Thyroid gland (tissue), 4 donors: ENCODE data around the gene SETBP1. TPM values are rescaled to one million over a fixed set of nuclear protein-coding genes. Genes with fewer than 3 reads are reported as not detected.

Experiments
- DNase-seq, 2 donors: peaks; one replicate each; pipeline ENCODE4 v3.0.0-alpha.2; 2019
- H3K27ac ChIP-seq, 3 donors: fragments of 200-600 bp; sonication (generic); 1 replicate in 2 of 3; 2 replicates in 1 of 3; pipeline ENCODE4 v1.5.1; 2016 to 2019; ENCODE audit warnings: mild to moderate bottlenecking in 1 of 3, moderate library complexity in 1 of 3
- H3K27me3 ChIP-seq: fragments of 200-600 bp; sonication (generic); one replicate; pipeline ENCODE4 v1.5.1; 2019
- H3K36me3 ChIP-seq, 2 donors: fragments of 200-600 bp; sonication (generic); one replicate each; pipeline ENCODE4 v1.5.1; 2016 to 2019
- H3K4me1 ChIP-seq, 2 donors: fragments of 200-600 bp; sonication (generic); one replicate each; pipeline ENCODE4 v1.5.1; 2017 to 2019
- H3K4me3 ChIP-seq, 3 donors: fragments of 200-600 bp; sonication (generic); replicated peaks in 1 of 3; 1 replicate in 2 of 3; 2 replicates in 1 of 3; pipeline ENCODE4 v1.5.1; 2016; ENCODE audit warnings: mild to moderate bottlenecking in 1 of 3
- H3K9me3 ChIP-seq: fragments of 200-600 bp; sonication (generic); one replicate; pipeline ENCODE4 v1.5.1; 2017
- POLR2A ChIP-seq, 2 donors: fragments of 450-650 bp; IDR thresholded peaks; one replicate each; pipeline ENCODE4 v1.6.1; 2017; ENCODE audit warnings: antibody characterized with exemption in 2 of 2, mild to moderate bottlenecking in 2 of 2, moderate library complexity in 1 of 2
- WGBS, 2 donors: methylation state at CpG; one replicate each; pipeline ENCODE4 v1.1.5; 2017; 5-methylcytosine and 5-hydroxymethylcytosine counted together
- intact Hi-C: fragments of 100-400 bp; cut with DNase I; formaldehyde crosslinking; loops from one replicate; pipeline ENCODE4 v1.15.1; 2023
- total RNA-seq, 4 donors: library from RNA; depleted of rRNA; stranded (reverse); fragments of >200 nt; gene quantifications; one replicate each; pipeline ENCODE4 v1.2.3, GENCODE V29; 2016
- TF ChIP-seq, protein P1 (sequence below), 6 experiments: fragments of 200-600 bp in 3 of 6; fragments of 450-650 bp in 3 of 6; sonication (generic) in 3 of 6; IDR thresholded peaks; one replicate each; pipeline ENCODE4 v1.5.1; 2016 to 2019; ENCODE audit warnings: antibody characterized with exemption in 6 of 6, mild to moderate bottlenecking in 2 of 6, inconsistent platforms in 1 of 6, moderate library complexity in 1 of 6

The SETBP1 gene
- total RNA-seq, 4 donors from 2014 or later: 32.1 to 72.0 (median 42.0) TPM

- intact Hi-C loops: no loop called here
- Histone ChIP-seq H3K36me3 (no peaks in the 10 kb centered on the region), H3K9me3 (no peaks in the 10 kb centered on the region), H3K4me1 (no peaks in the 10 kb centered on the region), H3K27ac (no peak overlapping the region), H3K27me3 (no peaks in the 10 kb centered on the region), H3K4me3 (no peak overlapping the region)
- no peak for DNase-seq
- WGBS, 2 donors: 71% methylated on average over 1 of the region's 1 CpG
- TF ChIP-seq, protein P1, sequence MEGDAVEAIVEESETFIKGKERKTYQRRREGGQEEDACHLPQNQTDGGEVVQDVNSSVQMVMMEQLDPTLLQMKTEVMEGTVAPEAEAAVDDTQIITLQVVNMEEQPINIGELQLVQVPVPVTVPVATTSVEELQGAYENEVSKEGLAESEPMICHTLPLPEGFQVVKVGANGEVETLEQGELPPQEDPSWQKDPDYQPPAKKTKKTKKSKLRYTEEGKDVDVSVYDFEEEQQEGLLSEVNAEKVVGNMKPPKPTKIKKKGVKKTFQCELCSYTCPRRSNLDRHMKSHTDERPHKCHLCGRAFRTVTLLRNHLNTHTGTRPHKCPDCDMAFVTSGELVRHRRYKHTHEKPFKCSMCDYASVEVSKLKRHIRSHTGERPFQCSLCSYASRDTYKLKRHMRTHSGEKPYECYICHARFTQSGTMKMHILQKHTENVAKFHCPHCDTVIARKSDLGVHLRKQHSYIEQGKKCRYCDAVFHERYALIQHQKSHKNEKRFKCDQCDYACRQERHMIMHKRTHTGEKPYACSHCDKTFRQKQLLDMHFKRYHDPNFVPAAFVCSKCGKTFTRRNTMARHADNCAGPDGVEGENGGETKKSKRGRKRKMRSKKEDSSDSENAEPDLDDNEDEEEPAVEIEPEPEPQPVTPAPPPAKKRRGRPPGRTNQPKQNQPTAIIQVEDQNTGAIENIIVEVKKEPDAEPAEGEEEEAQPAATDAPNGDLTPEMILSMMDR (IDR thresholded peaks at IDR 0.05): no peak
- TF ChIP-seq POLR2A (IDR thresholded peaks at IDR 0.05): no peak
Measured at GRCh38 chr18:44876024-44876423, 195.3 kb downstream of the SETBP1 start.

- Histone ChIP-seq H3K9me3 (no peaks in the 10 kb centered on the region), H3K36me3 (no peaks in the 10 kb centered on the region), H3K4me3 (no peak overlapping the region), H3K4me1 (no peaks in the 10 kb centered on the region), H3K27me3 (no peaks in the 10 kb centered on the region), H3K27ac (no peak overlapping the region)
- no peak for DNase-seq
- TF ChIP-seq, protein P1 (IDR thresholded peaks at IDR 0.05): no peak
- no peak for TF ChIP-seq POLR2A (IDR thresholded peaks at IDR 0.05)
- intact Hi-C loops: no loop called here
- 88 to 95% methylated on average over 3 of the region's 3 CpGs for WGBS, 2 donors
Measured at GRCh38 chr18:44876755-44877154, 196.1 kb downstream of the SETBP1 start.

DNA sequence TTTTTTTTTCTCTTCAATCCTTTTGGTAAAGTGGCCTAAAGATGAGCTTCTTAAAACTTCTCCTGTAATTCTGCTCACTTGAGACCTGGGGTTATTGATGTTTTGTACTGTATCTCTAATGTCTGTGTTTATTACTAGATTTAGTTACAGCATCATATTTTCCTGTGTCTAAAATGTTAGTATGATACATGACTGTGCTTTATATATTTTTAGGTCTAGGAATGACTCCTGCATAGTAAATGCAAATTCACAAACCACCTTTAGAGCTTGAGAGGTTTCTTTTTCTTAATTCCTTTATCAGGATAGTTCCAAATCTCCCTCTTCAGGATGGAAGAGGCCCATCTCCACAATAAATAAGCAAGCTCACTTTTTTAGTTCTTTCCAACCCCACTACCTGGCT, 197.6 kb downstream of the SETBP1 start:
- H3K4me3 ChIP-seq: no peak overlapping the region
- DNase-seq: no peak
- no peaks in the 10 kb centered on the region for H3K4me1 ChIP-seq
- TF ChIP-seq, protein P1 (IDR thresholded peaks at IDR 0.05): no peak
- TF ChIP-seq POLR2A (IDR thresholded peaks at IDR 0.05): no peak
- intact Hi-C loops: no loop called here
- no peaks in the 10 kb centered on the region for H3K9me3 ChIP-seq
- H3K27ac ChIP-seq: no peak overlapping the region
- no peaks in the 10 kb centered on the region for H3K27me3 ChIP-seq
- H3K36me3 ChIP-seq: no peaks in the 10 kb centered on the region

DNA sequence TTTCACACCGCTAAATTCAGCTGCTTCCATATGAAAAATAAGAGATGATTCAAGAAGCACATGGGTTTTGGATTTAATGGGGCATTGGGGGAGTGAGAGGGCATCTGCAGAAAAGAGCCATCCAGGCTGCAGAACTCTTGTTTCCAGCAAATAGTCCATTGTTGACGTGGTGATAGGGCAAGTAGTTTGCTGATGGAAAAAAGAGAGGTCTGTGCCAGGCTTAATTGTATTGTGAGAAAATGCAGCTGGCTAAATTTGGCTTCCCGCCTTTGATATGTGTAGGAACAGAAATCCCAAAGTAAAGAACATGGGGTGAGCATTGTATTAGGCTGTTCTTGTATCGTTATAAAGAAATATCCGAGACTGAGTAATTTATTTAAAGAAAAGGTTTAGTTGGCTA, 199.5 kb downstream of the SETBP1 start:
- H3K27ac ChIP-seq: no peak overlapping the region
- intact Hi-C loops: no loop called here
- no peak overlapping the region for H3K4me3 ChIP-seq
- TF ChIP-seq, protein P1 (IDR thresholded peaks at IDR 0.05): no peak
- no peak for TF ChIP-seq POLR2A (IDR thresholded peaks at IDR 0.05)
- H3K36me3 ChIP-seq: no peaks in the 10 kb centered on the region
- H3K4me1 ChIP-seq: no peaks in the 10 kb centered on the region
- WGBS, 2 donors: 91 to 94% methylated on average over 5 of the region's 5 CpGs
- H3K9me3 ChIP-seq: no peaks in the 10 kb centered on the region
- DNase-seq: no peak
- no peaks in the 10 kb centered on the region for H3K27me3 ChIP-seq

- WGBS, 2 donors: 82 to 91% methylated on average over 9 of the region's 9 CpGs
- intact Hi-C loops: no loop called here
Measured at GRCh38 chr18:44881461-44882162, 200.9 kb downstream of the SETBP1 start.

More at GRCh38 chr18:44881461-44882162, 200.9 kb downstream of the SETBP1 start:
- Histone ChIP-seq H3K27me3 (no peaks in the 10 kb centered on the region), H3K27ac (no peak overlapping the region), H3K9me3 (no peaks in the 10 kb centered on the region), H3K4me1 (no peaks in the 10 kb centered on the region), H3K4me3 (no peak overlapping the region), H3K36me3 (no peaks in the 10 kb centered on the region)
- TF ChIP-seq, protein P1 (IDR thresholded peaks at IDR 0.05): no peak
- no peak for TF ChIP-seq POLR2A (IDR thresholded peaks at IDR 0.05)
- DNase-seq: no peak
